Neural progenitor cell (in vitro differentiated cells): ENCODE data around the gene WWOX. TPM values are rescaled to one million over a fixed set of nuclear protein-coding genes. Genes with fewer than 3 reads are reported as not detected.

ENCODE experiments used
- DNase-seq: peaks from one replicate; pipeline ENCODE4 v3.0.0-alpha.2; 2016; ENCODE audit warnings: low spot score
- H2AFZ ChIP-seq: fragments of 200-600 bp; sonication (generic); replicated peaks from 2 replicates; pipeline ENCODE4 v1.6.1; 2016; ENCODE audit warnings: antibody characterized with exemption
- H3F3A ChIP-seq: fragments of 200-600 bp; sonication (generic); 2 replicates; pipeline ENCODE4 v1.6.1; 2016; ENCODE audit warnings: antibody characterized with exemption, low read depth
- H3K27ac ChIP-seq: fragments of 200-600 bp; sonication (generic); 2 replicates; pipeline ENCODE4 v1.5.1; 2016; ENCODE audit warnings: mild to moderate bottlenecking
- H3K27me3 ChIP-seq: fragments of 200-600 bp; sonication (generic); 2 replicates; pipeline ENCODE4 v1.6.1; 2016; ENCODE audit warnings: mild to moderate bottlenecking, moderate library complexity
- H3K36me3 ChIP-seq: fragments of 200-600 bp; sonication (generic); 2 replicates; pipeline ENCODE4 v1.5.1; 2016
- H3K4me1 ChIP-seq: fragments of 200-600 bp; sonication (generic); 2 replicates; pipeline ENCODE4 v1.6.1; 2016; ENCODE audit warnings: mixed run types
- H3K4me2 ChIP-seq: fragments of 200-600 bp; sonication (generic); 2 replicates; pipeline ENCODE4 v1.6.1; 2016
- H3K4me3 ChIP-seq: fragments of 200-600 bp; sonication (generic); 2 replicates; pipeline ENCODE4 v1.5.1; 2016
- H3K79me2 ChIP-seq: fragments of 200-600 bp; sonication (generic); 2 replicates; pipeline ENCODE4 v1.6.1; 2016; ENCODE audit warnings: low read depth
- H3K9ac ChIP-seq: fragments of 200-600 bp; sonication (generic); 2 replicates; pipeline ENCODE4 v1.6.1; 2016
- H3K9me3 ChIP-seq: fragments of 200-600 bp; sonication (generic); 2 replicates; pipeline ENCODE4 v1.5.1; 2016; ENCODE audit warnings: low read depth
- H4K20me1 ChIP-seq: fragments of 200-600 bp; sonication (generic); 2 replicates; pipeline ENCODE4 v1.6.1; 2016; ENCODE audit warnings: low read depth
- H3K27ac Mint-ChIP-seq: 3 replicates; pipeline ENCODE4 v1.8.0; 2021; ENCODE audit warnings: mixed read lengths
- H3K27me3 Mint-ChIP-seq: 2 replicates; pipeline ENCODE4 v1.8.0; 2022; ENCODE audit warnings: low read depth, mild to moderate bottlenecking, inconsistent platforms, moderate library complexity, mixed read lengths; ENCODE audit not compliant: insufficient read depth
- H3K36me3 Mint-ChIP-seq: 3 replicates; pipeline ENCODE4 v1.8.0; 2021; ENCODE audit warnings: mixed read lengths
- H3K4me1 Mint-ChIP-seq: 3 replicates; pipeline ENCODE4 v1.8.0; 2021; ENCODE audit warnings: mixed read lengths
- H3K4me3 Mint-ChIP-seq: 3 replicates; pipeline ENCODE4 v1.8.0; 2021; ENCODE audit warnings: mild to moderate bottlenecking, moderate library complexity, mixed read lengths
- H3K9me3 Mint-ChIP-seq: 3 replicates; pipeline ENCODE4 v1.8.0; 2020; ENCODE audit warnings: mixed read lengths
- EZH2 ChIP-seq: fragments of 200-600 bp; sonication (generic); IDR thresholded peaks from 2 replicates; pipeline ENCODE4 v1.6.1; 2017; ENCODE audit warnings: antibody characterized with exemption, mild to moderate bottlenecking, moderate library complexity
- EZH2phosphoT487 ChIP-seq: fragments of 200-600 bp; sonication (generic); IDR thresholded peaks from 2 replicates; pipeline ENCODE4 v1.6.1; 2017; ENCODE audit warnings: antibody characterized with exemption
- total RNA-seq: library from RNA; depleted of rRNA; stranded (reverse); fragments of >200 nt; gene quantifications from 2 replicates; pipeline ENCODE4 v1.2.3, GENCODE V29; 2015; ENCODE audit warnings: low replicate concordance
- TF ChIP-seq, protein P1 (sequence below): fragments of 200-600 bp; sonication (generic); IDR thresholded peaks from 2 replicates; pipeline ENCODE4 v1.5.1; 2017; ENCODE audit warnings: antibody characterized with exemption, mild to moderate bottlenecking

The WWOX gene
- total RNA-seq, 1 donor from 2014 or later: 63.7 TPM

DNA sequence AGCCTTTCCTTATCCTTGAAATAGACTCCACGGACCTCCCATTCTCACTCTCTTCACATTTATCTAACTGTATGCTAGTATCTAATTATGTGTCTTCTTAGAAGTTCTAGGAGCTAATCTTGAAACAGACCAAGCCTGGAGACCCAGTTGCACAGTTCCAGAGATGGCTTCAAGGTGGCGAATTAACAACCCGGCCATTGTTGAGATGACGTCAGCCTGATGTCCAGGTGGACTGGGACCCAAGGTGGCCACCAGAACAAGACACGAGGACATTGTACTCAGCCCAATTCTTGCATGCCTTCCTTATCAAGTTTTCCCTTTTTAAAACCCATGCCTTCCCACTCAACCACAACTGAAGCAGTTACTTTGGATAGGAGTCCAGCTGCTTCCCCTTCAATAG is 29.5 kb upstream of the WWOX start:
- H3K27me3 Mint-ChIP-seq: no peaks in the 10 kb centered on the region
- Histone ChIP-seq H4K20me1 (no peaks in the 10 kb centered on the region), H3K9me3 (no peaks in the 10 kb centered on the region), H3K27me3 (peaks cover 95% of the 10 kb centered on the region), H3K4me2 (no peak overlapping the region), H3K79me2 (no peaks in the 10 kb centered on the region), H2AFZ (no peak overlapping the region), H3F3A (no peaks in the 10 kb centered on the region), H3K4me1 (no peaks in the 10 kb centered on the region), H3K27ac (no peak overlapping the region), H3K36me3 (no peaks in the 10 kb centered on the region), H3K9ac (no peak overlapping the region), H3K4me3 (no peak overlapping the region)
- no peak overlapping the region for H3K4me3 Mint-ChIP-seq
- H3K36me3 Mint-ChIP-seq: no peaks in the 10 kb centered on the region
- no peak for DNase-seq
- H3K4me1 Mint-ChIP-seq: no peaks in the 10 kb centered on the region
- TF ChIP-seq EZH2phosphoT487 (no peak), EZH2 (no peak)
- TF ChIP-seq, protein P1, sequence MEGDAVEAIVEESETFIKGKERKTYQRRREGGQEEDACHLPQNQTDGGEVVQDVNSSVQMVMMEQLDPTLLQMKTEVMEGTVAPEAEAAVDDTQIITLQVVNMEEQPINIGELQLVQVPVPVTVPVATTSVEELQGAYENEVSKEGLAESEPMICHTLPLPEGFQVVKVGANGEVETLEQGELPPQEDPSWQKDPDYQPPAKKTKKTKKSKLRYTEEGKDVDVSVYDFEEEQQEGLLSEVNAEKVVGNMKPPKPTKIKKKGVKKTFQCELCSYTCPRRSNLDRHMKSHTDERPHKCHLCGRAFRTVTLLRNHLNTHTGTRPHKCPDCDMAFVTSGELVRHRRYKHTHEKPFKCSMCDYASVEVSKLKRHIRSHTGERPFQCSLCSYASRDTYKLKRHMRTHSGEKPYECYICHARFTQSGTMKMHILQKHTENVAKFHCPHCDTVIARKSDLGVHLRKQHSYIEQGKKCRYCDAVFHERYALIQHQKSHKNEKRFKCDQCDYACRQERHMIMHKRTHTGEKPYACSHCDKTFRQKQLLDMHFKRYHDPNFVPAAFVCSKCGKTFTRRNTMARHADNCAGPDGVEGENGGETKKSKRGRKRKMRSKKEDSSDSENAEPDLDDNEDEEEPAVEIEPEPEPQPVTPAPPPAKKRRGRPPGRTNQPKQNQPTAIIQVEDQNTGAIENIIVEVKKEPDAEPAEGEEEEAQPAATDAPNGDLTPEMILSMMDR: no peak
- H3K9me3 Mint-ChIP-seq: no peaks in the 10 kb centered on the region
- H3K27ac Mint-ChIP-seq: no peak overlapping the region

DNA sequence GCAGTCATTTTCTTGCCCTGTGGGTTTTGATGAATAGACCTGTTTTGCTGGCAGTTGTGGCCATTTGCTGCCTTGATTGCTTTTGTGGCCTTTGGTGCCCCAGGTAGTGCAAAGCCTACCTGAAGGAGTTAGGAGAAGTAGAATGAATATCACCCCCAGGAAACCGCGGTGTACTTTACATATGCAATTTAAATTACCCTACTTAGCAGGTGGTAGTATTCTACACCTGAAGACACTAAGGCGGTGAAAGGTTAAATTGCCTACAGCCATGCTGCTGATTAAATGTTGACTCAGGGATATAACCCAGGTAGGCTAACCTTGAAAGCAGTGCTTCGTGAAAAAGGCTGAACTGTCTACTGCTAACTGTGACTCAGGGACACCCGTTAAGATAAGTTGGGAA is 27.2 kb upstream of the WWOX start:
- Mint-ChIP-seq H3K36me3 (no peaks in the 10 kb centered on the region), H3K27ac (no peak overlapping the region), H3K4me3 (no peak overlapping the region), H3K27me3 (no peaks in the 10 kb centered on the region), H3K4me1 (peaks cover 4% of the 10 kb centered on the region), H3K9me3 (no peaks in the 10 kb centered on the region)
- Histone ChIP-seq H3K9ac (no peak overlapping the region), H3K27me3 (peaks cover 80% of the 10 kb centered on the region), H3K4me3 (no peak overlapping the region), H3K79me2 (no peaks in the 10 kb centered on the region), H3F3A (peaks cover 11% of the 10 kb centered on the region), H3K4me1 (peaks cover 10% of the 10 kb centered on the region), H2AFZ (no peak overlapping the region), H3K27ac (no peak overlapping the region), H3K36me3 (no peaks in the 10 kb centered on the region), H4K20me1 (no peaks in the 10 kb centered on the region), H3K4me2 (no peak overlapping the region), H3K9me3 (no peaks in the 10 kb centered on the region)
- TF ChIP-seq, protein P1: no peak
- TF ChIP-seq EZH2phosphoT487 (no peak), EZH2 (no peak)
- DNase-seq: no peak

DNA sequence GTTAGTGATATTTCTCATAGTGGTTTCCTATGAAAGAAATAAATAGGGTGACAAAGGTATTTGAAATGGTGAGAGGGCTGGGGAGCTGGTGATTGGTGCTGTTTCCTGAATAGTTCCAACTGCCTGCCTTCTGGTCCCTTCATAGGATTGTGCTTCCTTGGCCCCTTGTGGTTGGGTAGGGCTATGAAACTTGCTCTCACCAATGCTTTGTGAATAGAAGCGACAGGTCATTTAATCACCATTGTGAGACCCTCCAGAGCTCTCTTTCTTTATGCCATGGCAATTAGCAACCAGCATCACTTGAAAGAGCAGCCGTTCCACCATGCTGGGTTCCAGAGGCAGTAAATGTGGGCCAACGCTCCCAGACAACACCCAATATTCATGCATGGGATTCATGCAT is 23.7 kb upstream of the WWOX start:
- Histone ChIP-seq H3K27me3 (peaks cover 81% of the 10 kb centered on the region), H3K27ac (no peak overlapping the region), H3K4me3 (no peak overlapping the region), H3K9me3 (no peaks in the 10 kb centered on the region), H3K4me2 (peak overlapping the region; percentile 6), H3F3A (peaks cover 11% of the 10 kb centered on the region), H3K79me2 (no peaks in the 10 kb centered on the region), H3K36me3 (no peaks in the 10 kb centered on the region), H3K4me1 (peaks cover 10% of the 10 kb centered on the region), H3K9ac (no peak overlapping the region), H2AFZ (no peak overlapping the region), H4K20me1 (no peaks in the 10 kb centered on the region)
- Mint-ChIP-seq H3K4me1 (peaks cover 4% of the 10 kb centered on the region), H3K9me3 (no peaks in the 10 kb centered on the region), H3K27me3 (no peaks in the 10 kb centered on the region), H3K36me3 (no peaks in the 10 kb centered on the region), H3K27ac (no peak overlapping the region), H3K4me3 (no peak overlapping the region)
- DNase-seq: peak; percentile 55
- TF ChIP-seq EZH2 (no peak), EZH2phosphoT487 (no peak)
- TF ChIP-seq, protein P1: peak; percentile 27
